ENCODE results near the gene LRRC8B. TPM values are rescaled to one million over a fixed set of nuclear protein-coding genes. Genes with fewer than 3 reads are reported as not detected.

LRRC8B gene
- total RNA-seq, 1 experiment from 2014 or later, result 24.2 TPM

- no peaks in the 10 kb centered on the region for H3K27me3 Mint-ChIP-seq (ENCODE audit: low read depth)
- no peaks in the 10 kb centered on the region for H3K9me3 Mint-ChIP-seq
- H3K27ac Mint-ChIP-seq, result no peak overlapping the region
- DNase-seq (ENCODE audit: low spot score) (no peak), ATAC-seq (no peak)
- CTCF ChIA-PET, result no interaction called here
- no peaks in the 10 kb centered on the region for H3K36me3 Mint-ChIP-seq
- no peak for TF ChIP-seq TCF7 (CRISPR knock-in tag; IDR thresholded peaks at IDR 0.05; ENCODE audit: low read depth)
- no peak for TF ChIP-seq PRRX2 (CRISPR knock-in tag; IDR thresholded peaks at IDR 0.05)
- no peak for TF ChIP-seq RORB (CRISPR knock-in tag; IDR thresholded peaks at IDR 0.05)
- TF ChIP-seq MXD4 (CRISPR knock-in tag; IDR thresholded peaks at IDR 0.05; ENCODE audit: borderline replicate concordance), result no peak
- no peak for TF ChIP-seq GRHL2 (CRISPR knock-in tag; IDR thresholded peaks at IDR 0.05; ENCODE audit: insufficient replicate concordance, severe bottlenecking)
- TF ChIP-seq NFYB (CRISPR knock-in tag; conservative IDR thresholded peaks at IDR 0.05; ENCODE audit: low read depth), result no peak
- no peak for TF ChIP-seq E2F1 (CRISPR knock-in tag; IDR thresholded peaks at IDR 0.05)
- no peak for TF ChIP-seq RELA (CRISPR knock-in tag; IDR thresholded peaks at IDR 0.05; ENCODE audit: borderline replicate concordance)
- no peak for TF ChIP-seq ZNF232 (CRISPR knock-in tag; IDR thresholded peaks at IDR 0.05)
- POLR2A ChIA-PET, result interaction anchor here (0.6 kb wide), 1 partner anchor 274 kb away, joined by 3 read pairs; no protein-coding TSS in a partner anchor
- H3K4me1 Mint-ChIP-seq, result peaks cover 23% of the 10 kb centered on the region
- no peak overlapping the region for H3K4me3 Mint-ChIP-seq
These were observed 22.4 kb downstream of the LRRC8B start for GRCh38 chr1:89546934-89547562.

- Mint-ChIP-seq H3K9me3 (no peaks in the 10 kb centered on the region), H3K4me3 (no peak overlapping the region), H3K36me3 (no peaks in the 10 kb centered on the region), H3K27ac (no peak overlapping the region), H3K4me1 (peaks cover 28% of the 10 kb centered on the region), H3K27me3 (ENCODE audit: low read depth) (no peaks in the 10 kb centered on the region)
- ATAC-seq (no peak), DNase-seq (ENCODE audit: low spot score) (no peak)
- CTCF ChIA-PET, result no interaction called here
- POLR2A ChIA-PET, result interaction anchor here (0.6 kb wide), 1 partner anchor 274 kb away, joined by 3 read pairs; no protein-coding TSS in a partner anchor
- TF ChIP-seq AFF4 (CRISPR knock-in tag; IDR thresholded peaks at IDR 0.05; ENCODE audit: borderline replicate concordance) (no peak), NR3C1 (CRISPR knock-in tag; conservative IDR thresholded peaks at IDR 0.05; ENCODE audit: low read depth) (no peak), PRRX2 (CRISPR knock-in tag; IDR thresholded peaks at IDR 0.05) (no peak), ZBTB43 (CRISPR knock-in tag; IDR thresholded peaks at IDR 0.05) (no peak), E2F1 (CRISPR knock-in tag; IDR thresholded peaks at IDR 0.05) (no peak)
These were observed 23.0 kb downstream of the LRRC8B start for GRCh38 chr1:89547563-89548116.

GRCh38 chr1:89548122-89548857 is 23.7 kb downstream of the LRRC8B start:
- H3K9me3 Mint-ChIP-seq, result no peaks in the 10 kb centered on the region
- ChIA-PET POLR2A (no interaction called here), CTCF (no interaction called here)
- H3K4me3 Mint-ChIP-seq, result no peak overlapping the region
- H3K27me3 Mint-ChIP-seq (ENCODE audit: low read depth), result no peaks in the 10 kb centered on the region
- H3K27ac Mint-ChIP-seq, result no peak overlapping the region
- ATAC-seq (no peak), DNase-seq (ENCODE audit: low spot score) (no peak)
- peaks cover 30% of the 10 kb centered on the region for H3K4me1 Mint-ChIP-seq
- no peaks in the 10 kb centered on the region for H3K36me3 Mint-ChIP-seq
- TF ChIP-seq CDX4 (CRISPR knock-in tag; IDR thresholded peaks at IDR 0.05; ENCODE audit: borderline replicate concordance) (no peak), ZSCAN18 (CRISPR knock-in tag; IDR thresholded peaks at IDR 0.05) (no peak), ATF3 (CRISPR knock-in tag; conservative IDR thresholded peaks at IDR 0.05) (no peak), NFYB (CRISPR knock-in tag; conservative IDR thresholded peaks at IDR 0.05; ENCODE audit: low read depth) (no peak), ZBTB21 (CRISPR knock-in tag; IDR thresholded peaks at IDR 0.05; ENCODE audit: borderline replicate concordance) (no peak), NR2C2 (CRISPR knock-in tag; IDR thresholded peaks at IDR 0.05) (no peak)

All from WTC11 (cell line).